CMK (cell line): ENCODE measurements around the gene PKP4.

Source experiments
- DNase-seq: peaks from one replicate; pipeline ENCODE4 v3.0.0-alpha.2; 2010; ENCODE audit warnings: low read depth

Gene PKP4

GRCh38 chr2:158499383-158499782, 42.6 kb downstream of the PKP4 start:
- no peak for DNase-seq

DNA sequence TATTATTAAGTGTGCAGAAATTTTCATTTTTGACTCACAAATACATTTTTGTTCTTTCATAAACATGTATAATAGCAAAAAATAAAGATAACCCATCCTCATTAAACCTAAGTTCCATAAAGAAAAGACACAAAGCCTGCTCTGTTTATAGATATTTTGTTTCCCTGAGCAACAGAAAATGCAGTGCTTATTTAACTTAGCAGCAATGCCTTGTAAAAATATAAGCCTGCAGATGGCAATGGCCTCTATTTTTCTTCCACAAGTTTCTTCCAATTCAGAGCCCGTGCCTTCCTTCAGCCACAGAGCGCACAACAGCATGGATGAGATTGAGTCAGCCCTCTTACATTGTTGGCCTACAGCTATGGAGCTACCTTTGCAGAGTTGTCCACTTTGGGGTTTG, 43.6 kb downstream of the PKP4 start:
- DNase-seq, result no peak

DNA sequence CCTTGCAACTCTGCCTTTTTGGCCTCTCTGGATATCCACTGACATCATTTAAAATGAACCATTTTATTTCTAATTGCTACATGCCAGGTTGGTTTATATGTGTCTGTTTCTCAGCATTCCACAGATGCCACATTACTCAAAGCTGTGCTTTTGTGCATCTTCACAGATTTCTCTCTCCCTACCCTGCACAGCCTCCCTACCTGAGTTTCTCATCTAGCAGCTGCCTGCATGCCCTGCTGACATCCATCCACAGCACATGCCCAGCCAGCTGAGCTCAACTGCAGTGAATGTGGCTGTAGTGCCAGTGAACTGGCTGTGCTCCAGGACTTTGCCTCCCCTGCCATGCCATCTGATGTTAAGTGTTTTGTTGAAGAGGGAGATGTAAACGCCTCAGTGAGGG, 44.5 kb downstream of the PKP4 start:
- no peak for DNase-seq

GRCh38 chr2:158502974-158503373, 46.2 kb downstream of the PKP4 start:
- no peak for DNase-seq

DNA sequence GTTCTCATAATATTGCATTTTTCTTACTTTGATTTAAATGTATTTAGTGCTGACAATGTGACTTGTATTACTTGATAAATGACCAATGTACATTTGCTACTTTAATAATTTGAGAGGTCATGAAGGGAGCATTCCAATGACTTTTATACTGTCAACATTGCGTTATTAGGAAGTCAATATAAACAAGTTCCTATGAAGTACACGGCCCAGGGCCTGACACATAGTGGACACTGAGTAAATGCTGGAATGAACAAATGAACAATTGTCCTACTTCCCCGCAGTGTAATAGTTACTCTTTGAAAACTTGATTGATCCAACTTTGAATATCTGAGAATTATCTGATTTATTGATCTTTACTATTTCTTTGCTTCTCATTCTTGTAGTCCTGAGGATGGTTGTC, 47.3 kb downstream of the PKP4 start:
- no peak for DNase-seq

DNA sequence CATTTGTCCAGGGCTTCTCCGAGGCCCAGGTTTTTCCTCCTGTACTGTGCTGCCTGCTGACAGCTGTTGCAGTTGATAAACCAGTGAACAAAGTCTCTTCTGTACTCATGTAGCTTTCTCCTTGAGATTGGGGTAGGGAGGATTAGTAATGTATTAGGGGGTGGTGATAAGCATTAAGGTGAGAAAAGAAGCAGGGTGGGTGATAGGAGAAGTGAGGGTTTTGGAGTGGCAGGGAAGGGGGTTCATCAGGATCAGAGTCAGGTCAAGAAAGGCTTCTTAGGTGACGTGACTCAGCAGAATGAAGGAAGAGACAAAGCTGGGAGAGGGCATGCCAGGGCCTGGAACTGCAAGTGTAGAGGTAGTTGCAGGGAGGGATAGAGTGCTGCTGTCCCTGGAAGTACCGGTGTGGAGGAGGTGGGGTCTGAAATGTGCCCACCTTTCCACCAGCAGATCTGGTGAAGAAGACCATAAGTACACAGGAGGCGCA, 48.7 kb downstream of the PKP4 start:
- no peak for DNase-seq

DNA sequence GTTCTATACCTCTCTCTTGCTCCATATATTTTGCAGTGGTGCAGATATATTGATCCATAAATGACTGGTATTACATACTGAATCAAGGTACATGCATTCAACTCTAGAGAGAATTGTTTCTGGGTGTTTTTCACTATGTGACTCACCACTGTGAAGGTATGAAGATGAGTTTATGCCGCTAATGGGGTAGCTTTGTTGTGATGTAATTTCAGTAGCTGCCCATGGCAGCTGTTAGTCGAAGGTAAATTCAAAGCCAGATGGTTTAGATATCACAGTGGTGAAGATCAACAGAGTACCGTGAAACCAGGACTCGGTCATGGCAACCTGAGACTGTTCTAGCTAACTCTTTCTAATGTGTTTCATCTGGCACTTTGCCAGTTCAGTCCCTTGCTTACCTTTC, 50.4 kb downstream of the PKP4 start:
- DNase-seq, result no peak

- no peak for DNase-seq
Observed at GRCh38 chr2:158507679-158508078, 50.9 kb downstream of the PKP4 start.

DNA sequence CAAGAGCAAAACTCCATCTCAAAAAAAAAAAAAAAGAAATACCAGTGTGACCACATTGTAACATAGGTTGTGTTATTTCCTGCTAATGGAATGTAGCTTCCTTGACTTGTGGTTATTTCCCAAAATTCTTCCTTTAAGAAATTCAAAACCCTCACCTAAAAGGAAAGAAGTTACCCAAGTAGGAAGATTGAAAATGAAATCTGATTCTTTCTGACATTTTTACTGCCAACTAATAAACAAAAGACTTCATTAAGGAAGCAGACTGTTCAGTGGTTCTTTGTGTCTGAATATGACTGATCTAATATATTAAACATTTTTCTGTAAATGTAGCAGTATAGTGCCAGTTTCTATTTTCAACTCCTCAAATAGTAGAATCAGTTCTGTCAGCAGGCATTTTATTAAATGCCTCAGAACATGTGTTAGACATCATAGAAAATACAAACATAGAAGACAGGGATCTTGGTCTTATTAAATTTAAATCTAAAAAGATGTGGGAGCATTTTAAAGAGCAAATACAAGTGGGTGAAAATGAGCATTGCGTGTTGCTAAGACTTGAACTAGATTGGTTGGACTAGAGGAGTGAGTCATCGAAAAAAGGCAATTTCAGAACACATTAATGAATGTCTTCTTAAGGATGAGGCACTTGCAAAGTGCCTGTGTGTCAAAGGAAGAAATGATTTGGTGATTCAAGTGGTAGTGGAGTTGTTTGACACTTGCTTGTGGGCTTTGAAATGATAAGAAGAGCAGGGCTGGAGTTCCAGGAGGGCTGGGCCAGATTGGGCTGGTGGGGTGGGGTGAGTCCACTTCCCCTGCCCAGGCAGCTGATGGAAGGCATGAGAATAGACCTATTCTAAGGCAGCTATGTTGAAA, 53.4 kb downstream of the PKP4 start:
- no peak for DNase-seq

- no peak for DNase-seq
Observed at GRCh38 chr2:158510887-158511286, 54.1 kb downstream of the PKP4 start.

- no peak for DNase-seq
Observed at GRCh38 chr2:158511706-158512105, 55.0 kb downstream of the PKP4 start.

- no peak for DNase-seq
Observed at GRCh38 chr2:158512323-158512722, 55.6 kb downstream of the PKP4 start.

DNA sequence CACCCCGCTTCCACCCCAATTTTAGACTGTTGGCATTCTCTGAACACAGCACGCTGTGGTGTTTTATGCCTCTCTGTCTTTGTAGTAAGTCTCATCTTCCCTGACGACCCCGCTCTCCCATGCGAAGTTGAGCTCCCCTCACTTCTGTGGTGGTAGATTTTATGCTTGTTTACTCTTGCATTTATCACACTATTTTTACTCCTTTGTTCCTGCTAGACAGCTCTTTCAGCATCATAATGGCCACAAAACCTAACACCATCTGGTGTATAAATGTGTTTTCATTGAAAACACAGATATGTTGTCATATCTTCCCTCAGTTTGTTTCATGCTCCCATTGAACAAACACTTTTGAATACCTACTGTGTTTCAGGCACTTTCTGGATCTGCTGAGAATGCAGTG, 57.1 kb downstream of the PKP4 start:
- DNase-seq, result no peak

DNA sequence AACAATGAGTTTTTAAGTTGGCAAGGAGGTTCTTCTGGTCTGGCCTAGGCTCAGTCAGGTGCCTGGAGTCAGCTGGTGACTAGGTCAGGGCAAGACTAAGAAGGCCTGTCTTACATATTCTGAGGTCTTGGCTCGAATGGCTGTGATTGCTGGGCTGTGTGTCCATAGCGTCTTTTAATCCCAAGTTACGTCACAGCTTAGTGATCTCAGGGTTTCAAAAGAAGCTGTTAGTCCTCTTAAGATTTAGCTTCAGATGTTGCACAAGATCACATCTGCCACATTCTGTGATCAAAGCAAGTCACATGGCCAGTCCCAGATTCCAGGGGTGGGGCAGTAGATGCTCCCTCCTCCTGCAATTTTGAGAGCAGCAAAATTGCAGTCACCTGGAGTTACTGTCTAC, 61.3 kb downstream of the PKP4 start:
- no peak for DNase-seq

DNA sequence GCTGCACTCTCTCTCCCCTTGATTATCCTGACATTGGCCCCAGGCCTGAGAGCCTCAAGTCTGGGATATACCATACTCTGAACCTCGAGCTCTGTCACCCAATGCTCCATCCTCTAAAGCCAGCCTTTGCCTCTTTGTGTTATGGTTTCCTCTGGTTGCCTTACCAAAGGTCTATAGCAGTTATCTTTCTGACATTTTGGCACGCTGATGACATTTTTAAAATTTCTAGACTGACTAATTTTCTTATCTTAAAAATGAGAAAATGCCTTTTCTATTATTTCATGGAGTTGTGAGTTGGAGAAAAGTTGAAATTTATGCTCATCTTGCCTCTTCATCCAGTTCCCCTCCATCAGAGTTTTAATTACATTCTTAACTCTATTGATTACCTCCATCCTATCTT, 62.7 kb downstream of the PKP4 start:
- no peak for DNase-seq

DNA sequence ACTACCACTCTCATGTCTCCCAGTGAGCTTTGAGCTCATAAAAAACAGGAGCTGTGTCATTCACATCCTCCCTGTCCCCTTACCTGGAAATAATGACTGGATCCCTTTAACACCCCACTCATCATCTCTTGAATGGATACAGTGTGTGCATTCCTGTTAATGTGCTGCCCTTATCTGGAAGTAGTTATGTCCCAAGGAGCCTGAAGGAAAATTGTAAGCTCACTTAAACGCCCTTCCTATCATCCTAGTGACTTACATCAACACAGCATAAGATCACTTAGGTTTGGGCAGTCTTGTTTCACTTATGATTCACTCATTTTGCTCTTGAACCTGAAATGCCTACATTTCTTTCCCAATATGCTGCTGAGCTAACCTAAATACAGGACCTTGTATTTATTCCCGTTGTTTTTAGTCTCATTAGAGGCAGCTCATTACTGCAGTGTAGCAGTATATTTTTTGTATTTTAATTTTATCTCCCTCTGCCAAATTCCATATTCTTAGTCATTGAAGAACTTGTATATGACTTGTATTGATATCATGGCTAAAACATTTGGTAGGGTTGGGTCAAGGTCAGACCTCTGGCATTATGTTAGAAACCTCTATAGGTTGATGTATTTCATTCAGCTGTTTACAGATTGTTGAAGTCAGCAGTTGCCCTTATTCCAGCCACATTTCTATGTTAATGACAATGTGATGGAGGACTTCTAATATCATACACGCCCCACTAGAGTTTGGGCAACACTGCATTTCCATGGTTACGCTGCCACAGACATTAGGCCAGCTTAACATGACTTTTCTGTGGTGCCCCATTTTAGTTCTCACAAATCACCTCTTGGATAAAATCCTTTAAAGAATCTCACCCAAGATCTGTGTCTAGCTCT, 72.9 kb downstream of the PKP4 start:
- DNase-seq, result no peak

- DNase-seq, result no peak
Observed at GRCh38 chr2:158530829-158531228, 74.1 kb downstream of the PKP4 start.

DNA sequence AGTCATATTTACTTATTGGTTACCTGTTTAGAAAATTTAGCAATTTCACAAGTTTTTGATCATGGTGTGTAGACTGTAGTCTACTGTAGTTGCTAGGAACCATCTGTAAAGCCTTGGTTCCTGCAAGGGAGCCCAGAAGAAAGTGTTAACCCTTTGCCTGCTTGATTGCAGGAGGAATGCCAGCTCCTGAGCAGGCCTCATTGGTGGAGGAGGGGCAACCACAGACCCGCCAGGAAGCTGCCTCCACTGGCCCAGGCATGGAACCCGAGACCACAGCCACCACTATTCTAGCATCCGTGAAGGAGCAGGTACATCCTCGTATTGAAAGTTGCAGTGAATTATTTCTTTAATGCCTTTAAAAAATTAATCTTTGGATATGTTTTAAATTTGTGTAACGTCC, 76.3 kb downstream of the PKP4 start:
- no peak for DNase-seq

DNA sequence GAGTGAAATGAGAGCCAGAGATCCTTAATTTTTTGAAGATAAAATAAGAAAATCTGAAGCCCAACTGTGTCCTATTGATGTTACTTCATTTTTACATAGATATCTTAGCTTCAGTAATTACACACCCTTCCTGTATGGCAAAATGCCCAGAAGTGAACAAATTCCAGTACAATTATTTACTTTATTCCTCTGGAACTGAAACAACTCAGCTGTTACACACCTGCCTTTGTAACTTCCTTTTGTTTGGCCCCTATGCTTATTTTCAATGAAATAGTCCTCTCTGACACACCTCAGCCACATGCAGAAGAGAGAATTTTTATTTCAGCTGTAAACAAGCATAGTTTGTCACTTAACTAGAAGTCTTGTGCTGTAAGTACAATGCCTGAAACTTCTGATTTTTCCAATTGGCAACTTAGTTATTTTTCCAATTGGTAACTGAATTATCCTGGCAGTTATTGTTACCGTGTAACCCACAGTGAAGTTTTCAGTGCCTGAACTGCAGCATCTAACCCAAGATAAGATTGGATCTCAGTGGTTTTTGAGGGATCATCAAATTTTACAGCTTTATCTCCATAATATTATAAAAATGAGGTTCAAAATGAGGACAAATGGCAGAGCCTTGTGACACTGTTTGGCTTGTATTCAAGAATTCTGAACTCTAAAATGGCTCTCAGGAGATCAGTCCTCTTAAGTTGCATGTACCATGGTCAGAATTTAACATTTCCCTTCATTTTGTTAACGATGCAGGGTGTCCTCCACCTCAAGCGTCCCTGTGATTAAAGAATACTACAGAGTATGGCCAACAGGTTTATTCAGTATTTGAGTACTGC, 82.6 kb downstream of the PKP4 start:
- DNase-seq, result no peak

GRCh38 chr2:158542577-158542976, 85.8 kb downstream of the PKP4 start:
- no peak for DNase-seq

DNA sequence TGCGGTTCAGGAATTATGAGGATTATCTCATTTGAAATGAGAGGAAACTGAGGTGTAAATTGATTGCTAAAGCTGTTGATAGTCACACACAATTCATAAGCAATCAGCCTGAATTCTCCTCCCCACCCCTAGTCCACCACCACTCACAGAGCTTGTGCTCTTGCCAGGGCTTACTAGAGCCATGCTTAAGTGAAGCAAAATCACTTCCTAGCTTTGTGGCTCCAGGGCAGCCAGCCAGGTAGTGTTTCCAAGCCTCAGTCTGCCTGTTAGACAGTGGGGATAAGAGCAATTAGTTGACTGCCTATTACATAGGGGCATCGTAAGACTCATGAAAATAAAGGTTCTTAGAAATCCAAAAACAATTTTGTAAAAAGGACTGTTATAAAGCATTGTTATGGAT, 87.2 kb downstream of the PKP4 start:
- no peak for DNase-seq

DNA sequence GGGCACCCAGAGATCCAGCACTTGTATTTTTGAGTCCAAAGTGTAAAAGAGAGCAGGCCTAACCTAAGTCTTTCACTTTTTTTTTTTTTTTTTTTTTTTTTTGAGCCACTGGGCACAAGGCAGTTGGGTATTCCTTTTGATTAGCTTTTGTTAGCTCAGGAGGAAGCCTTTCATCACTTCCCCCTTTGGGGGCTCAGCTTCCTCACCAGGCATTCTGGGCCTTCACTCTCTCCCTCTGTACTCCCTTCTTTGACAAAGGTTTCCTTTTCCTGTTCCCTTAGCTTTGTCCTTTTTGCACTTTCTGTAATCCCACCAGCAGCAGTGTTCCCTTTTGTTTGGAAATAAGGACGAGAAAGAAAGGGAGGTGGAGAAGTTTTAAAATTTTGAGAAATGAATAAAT, 88.2 kb downstream of the PKP4 start:
- no peak for DNase-seq
